Measurements from ENCODE around the gene UBAC2.

The UBAC2 gene

DNA sequence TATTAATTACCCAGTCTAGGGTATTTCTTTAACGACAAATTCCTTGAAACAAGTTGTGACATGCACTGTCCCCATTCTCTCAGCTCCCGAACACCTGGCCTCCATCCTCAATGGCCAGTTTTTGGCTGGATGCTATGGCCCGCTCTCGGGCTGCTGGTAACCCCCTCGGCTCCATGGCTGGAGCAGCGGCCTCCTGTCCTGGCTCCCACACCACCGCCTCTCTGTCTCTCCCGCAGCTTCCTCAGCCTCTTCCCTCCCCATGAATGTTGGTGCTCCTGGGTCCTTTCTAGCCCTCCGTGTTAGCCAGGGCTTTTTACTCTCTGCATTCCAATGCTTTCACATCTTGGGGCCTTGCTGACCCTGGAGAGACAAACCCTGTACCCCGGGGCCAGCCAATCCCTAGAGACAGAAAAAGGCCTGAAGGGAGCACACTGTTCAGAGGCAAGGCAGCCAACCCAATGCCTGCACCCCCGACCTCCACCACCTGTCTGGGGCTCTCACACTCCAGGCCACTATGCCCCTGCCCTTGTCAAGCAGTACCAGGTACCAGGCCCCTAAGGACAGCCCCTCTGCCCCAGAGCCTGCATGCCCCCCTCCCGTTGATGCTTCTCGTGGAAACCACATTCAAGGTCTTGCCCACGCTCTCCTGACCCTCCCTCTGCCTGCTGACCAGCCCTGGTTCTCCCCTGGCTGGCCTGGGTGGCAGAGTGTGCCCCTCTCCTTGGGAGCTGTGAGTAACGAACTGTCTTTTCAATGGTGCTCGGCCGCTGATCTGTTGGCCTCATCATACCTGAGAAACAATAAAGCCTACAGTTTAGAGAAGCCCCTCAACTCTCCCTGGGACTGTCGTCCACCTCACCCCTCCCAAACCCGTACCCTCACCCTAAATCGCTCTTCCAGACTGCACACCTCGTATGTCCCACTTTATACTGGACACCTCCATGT lies 193.4 kb downstream of the UBAC2 start:
- no peak overlapping the region for H3K4me3 ChIP-seq (ENCODE audit: low read depth, low read length)
- TF ChIP-seq, protein P1, sequence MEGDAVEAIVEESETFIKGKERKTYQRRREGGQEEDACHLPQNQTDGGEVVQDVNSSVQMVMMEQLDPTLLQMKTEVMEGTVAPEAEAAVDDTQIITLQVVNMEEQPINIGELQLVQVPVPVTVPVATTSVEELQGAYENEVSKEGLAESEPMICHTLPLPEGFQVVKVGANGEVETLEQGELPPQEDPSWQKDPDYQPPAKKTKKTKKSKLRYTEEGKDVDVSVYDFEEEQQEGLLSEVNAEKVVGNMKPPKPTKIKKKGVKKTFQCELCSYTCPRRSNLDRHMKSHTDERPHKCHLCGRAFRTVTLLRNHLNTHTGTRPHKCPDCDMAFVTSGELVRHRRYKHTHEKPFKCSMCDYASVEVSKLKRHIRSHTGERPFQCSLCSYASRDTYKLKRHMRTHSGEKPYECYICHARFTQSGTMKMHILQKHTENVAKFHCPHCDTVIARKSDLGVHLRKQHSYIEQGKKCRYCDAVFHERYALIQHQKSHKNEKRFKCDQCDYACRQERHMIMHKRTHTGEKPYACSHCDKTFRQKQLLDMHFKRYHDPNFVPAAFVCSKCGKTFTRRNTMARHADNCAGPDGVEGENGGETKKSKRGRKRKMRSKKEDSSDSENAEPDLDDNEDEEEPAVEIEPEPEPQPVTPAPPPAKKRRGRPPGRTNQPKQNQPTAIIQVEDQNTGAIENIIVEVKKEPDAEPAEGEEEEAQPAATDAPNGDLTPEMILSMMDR (conservative IDR thresholded peaks at IDR 0.05; ENCODE audit: low read depth, low read length): no peak
- no peak for DNase-seq (ENCODE audit: low read depth)

DNA sequence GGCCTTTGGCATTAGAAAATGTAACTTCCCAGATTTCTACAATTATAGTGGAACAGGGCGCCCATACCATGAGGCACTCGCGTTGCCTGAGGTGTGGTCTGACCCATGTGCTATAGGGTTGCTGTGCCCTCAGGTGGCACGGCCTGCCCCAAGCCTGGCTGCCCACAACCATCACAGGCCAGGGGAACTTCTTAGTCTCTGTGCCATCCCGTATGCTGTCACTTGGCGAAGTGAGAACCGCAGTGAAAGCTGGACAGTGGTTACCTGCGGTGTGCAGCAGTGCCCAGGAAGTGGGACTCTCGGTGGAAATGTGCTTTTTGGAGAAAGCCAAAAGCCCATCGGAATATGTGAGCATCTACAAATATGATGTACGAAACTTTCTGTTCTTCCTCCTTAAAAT lies 194.8 kb downstream of the UBAC2 start:
- DNase-seq (ENCODE audit: low read depth): no peak
- TF ChIP-seq, protein P1 (conservative IDR thresholded peaks at IDR 0.05; ENCODE audit: low read depth, low read length): no peak
- no peak overlapping the region for H3K4me3 ChIP-seq (ENCODE audit: low read depth, low read length)

DNA sequence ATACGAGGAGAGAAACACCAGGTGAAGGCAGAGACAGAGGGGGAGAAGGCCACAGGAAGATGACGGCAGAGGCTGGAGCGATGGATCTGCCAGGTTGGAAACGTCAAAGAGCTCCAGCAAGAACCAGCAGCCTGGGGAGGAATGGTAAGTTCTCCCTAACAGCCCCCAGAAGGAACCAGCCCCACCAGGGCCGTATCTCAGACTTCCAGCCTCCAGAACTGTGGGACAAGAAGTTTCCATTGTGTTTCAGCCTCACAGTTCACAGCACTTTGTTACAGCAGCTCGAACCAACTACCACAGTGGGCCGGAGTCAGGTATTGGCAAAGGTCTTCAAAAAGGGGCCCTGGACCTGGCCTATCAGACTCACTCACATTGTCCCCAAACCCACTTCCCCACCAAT lies 195.8 kb downstream of the UBAC2 start:
- TF ChIP-seq, protein P1 (conservative IDR thresholded peaks at IDR 0.05; ENCODE audit: low read depth, low read length): no peak
- no peak overlapping the region for H3K4me3 ChIP-seq (ENCODE audit: low read depth, low read length)
- DNase-seq (ENCODE audit: low read depth): no peak

GRCh38 chr13:99398071-99398470 lies 197.4 kb downstream of the UBAC2 start:
- no peak for DNase-seq (ENCODE audit: low read depth)
- no peak overlapping the region for H3K4me3 ChIP-seq (ENCODE audit: low read depth, low read length)
- TF ChIP-seq, protein P1 (conservative IDR thresholded peaks at IDR 0.05; ENCODE audit: low read depth, low read length): no peak

DNA sequence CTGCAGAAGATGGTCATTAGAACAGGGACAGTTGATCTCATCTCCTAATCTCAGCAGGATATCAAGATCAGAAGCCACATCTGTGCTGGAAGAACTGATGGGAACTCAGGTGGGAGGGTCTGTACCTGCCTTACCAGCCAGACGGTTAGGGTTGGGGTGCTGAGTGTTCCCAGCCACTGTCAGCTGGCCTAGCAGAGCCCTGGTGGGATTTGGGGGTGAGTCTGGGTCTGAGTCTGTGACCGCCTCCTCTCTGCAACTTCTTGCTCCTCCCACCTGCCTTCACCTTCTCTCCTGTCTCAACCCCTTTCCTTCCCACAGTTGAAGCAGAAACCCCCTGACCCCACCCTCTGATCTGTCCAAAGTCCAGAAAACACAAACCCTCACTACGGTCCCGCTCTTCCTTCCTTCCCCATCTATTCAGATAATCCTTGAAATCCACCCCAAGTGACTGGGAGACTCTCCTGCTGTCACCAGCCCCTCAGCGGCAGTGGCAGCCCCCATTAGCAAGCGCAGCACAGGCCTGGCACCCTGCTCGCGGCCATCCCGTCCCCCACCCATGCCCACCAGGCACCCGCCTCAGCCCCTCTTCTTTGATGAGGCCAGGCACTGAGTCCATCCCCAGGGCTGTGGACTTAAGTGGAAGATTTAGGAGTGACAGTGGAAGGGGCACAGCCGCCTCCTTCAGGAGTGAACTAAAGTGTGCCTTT lies 198.4 kb downstream of the UBAC2 start:
- H3K4me3 ChIP-seq (ENCODE audit: low read depth, low read length): no peak overlapping the region
- TF ChIP-seq, protein P1 (conservative IDR thresholded peaks at IDR 0.05; ENCODE audit: low read depth, low read length): no peak
- DNase-seq (ENCODE audit: low read depth): no peak

DNA sequence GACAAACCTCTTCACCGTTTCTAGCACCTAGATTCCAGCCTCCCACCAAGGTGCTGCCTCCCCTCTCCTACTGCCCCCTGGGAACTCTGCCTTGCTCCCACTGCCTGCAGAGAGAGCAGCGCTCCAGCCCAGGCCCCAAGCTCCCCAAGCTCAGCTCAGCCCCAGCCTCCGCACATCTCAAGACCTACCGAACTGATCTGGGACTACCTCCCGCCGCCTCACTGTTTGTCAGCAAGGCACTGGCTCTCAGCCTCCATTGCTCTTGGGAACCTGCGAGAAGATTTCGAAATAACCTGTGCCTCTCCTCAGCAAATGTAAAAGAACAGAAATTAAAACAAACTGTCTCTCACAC lies 198.9 kb downstream of the UBAC2 start:
- DNase-seq (ENCODE audit: low read depth): no peak
- TF ChIP-seq, protein P1 (conservative IDR thresholded peaks at IDR 0.05; ENCODE audit: low read depth, low read length): no peak
- no peak overlapping the region for H3K4me3 ChIP-seq (ENCODE audit: low read depth, low read length)
